ENCODE data around the gene FBLN1.

The FBLN1 gene

DNA sequence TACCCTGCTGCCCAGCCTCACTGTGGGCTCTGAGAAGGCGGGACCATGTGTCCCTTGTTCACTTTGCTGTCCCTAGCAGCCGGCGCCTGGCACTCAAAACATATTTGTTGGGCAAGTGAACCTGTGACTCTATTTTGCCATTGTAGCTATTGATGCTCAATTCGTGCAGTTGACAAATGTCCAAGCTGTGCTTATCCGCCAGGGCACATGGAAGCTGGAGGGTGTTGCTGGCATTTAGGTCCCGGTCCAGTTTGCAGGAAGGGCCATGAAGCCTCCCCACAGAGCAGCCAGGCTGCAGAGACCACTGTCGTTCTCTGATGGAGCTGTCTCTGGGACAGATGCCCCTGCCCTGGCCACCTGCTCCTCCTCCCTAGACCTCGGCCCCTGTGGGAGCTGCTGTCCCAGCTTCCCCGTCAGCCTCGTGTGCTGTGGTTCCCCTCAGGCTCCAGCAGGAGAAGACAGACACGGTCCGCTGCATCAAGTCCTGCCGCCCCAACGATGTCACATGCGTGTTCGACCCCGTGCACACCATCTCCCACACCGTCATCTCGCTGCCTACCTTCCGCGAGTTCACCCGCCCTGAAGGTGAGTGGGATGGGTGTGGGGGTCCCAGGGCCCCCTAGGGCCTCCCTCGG is 71.5 kb downstream of the FBLN1 start:
- ATAC-seq: no peak

DNA sequence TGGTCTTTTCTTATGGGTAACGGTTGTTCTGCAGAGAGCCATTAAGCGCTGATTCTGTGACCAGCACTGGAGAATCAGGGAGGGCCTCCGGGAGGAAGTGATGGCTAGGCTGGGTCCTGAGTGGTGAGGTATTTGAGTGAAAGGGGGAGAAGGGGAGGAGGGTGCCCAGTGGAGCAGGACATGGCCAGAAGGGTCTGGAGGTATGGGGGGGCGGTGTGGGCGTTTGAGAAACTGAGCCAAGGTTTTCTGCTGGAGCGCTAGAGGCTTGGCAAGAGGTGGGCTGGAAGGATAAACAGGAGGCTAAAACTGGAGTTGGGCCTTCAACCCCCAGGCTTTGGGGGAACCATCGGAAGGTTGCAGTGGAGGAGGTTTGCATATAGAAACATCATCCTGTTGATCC is 72.5 kb downstream of the FBLN1 start:
- ATAC-seq: no peak

DNA sequence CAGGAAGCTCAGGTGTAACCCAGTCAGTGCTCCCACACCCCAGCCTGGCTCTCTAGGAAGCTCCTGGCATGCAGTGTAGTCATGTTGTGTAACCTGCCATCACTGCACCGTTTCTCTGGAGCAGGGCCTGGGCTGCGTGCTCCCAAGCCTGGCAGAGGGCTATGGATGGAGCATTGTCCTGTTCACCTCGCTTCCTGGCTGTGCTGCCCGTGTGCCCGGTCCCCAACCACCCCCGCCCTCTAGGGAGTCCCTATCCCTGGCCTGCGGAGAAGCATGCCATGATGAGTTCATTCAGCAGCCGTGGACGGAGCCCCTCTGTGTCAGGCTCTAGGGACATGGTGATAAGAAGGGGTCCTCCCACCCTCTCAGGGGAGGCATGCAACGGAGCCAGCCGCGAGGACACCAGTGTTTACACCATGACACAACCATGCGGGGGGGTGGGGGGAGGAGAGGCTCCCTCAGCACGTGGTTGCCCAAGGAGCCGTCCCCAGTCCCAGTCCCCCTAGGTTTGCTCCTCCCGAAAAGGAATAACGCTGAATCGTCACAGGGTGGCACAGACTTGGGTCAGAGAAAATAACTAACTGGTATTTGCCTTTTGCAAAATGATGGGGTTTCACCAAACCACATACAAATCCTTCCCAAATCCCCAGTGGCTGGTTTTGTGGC is 73.1 kb downstream of the FBLN1 start:
- ATAC-seq: no peak

DNA sequence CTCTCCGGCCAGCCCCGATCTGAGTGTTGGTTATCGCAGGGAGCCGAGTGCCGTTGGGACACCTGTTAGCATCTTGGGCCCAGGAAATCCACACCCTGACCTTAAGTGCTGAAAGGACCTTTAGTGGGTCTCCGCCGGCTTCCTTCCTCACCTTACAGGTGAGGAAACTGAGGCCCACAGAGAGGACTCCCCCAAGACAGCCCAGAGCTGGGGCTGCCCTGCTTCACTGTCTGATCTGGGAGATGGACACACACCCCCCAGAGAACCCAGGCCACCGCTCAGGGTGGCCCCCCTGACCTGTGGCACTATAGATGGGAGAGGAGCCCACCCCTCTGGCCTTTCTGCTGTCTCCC is 73.6 kb downstream of the FBLN1 start:
- no peak for ATAC-seq

DNA sequence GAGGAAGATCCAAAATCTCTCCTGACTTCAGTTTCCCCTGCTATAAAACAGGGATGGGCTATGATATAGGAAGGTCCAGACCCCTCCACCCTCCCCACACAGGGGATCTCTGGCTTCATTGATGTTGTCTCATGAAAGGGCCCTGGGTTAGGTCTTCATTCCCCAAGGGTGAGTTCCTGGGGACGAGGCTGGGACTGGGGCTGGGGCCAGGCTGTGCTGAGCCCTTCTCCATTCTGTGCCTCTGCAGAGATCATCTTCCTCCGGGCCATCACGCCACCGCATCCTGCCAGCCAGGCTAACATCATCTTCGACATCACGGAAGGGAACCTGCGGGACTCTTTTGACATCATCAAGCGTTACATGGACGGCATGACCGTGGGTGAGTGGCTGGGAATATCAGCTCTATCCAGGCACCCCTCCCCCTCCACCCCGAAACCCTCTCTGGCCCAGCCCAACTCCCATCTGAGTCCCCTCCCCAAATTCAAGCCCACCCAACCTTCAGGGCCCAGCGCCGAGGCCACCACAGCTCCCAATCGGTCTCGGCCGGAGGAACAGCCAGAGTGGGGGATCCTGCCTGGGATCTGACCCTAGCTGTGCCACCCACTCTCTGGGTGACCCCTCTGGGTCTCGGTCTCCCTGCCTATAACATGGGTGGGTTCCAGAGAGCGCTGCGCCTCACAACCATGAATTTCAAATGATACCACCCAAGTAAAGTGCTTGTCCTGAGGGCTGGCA is 74.2 kb downstream of the FBLN1 start:
- ATAC-seq: no peak

DNA sequence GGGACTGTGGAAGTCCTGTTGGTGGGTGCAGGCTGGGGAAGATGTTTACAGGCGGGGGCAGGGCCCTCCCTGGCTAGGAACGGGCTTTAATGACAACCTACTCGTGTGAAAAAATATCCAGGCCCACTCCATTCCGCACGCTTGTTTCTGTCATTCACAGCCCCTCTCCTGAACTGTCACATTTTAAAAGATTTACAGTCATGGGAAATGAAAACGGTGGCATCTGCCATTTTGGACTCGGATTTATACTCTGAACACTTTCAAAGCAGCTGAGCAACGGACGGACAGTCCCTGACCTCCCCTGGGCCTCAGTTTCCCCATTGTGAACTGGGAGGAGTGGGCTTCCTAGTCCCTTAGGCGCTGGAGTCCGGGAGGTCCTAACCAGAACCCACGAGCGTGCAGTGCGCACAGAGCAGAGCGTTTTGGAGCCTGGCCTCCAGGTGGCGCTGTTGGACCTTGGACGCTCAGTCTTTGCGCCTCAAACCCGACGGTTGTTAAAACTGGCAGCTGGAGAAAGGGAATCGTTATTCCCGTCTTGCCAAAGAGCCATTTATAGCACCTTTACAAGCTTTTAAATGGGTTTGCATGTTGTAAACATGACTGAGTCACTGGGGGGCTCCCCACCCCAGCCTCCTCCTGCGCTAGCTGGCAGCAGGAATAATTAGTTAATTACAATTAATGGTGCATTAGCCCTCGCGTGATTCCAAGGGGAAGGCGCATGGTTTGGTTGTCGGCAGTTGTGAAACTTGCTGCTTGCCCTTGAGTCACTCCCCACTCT is 75.3 kb downstream of the FBLN1 start:
- peak in 1 of 2 donors; percentile 70 for ATAC-seq

DNA sequence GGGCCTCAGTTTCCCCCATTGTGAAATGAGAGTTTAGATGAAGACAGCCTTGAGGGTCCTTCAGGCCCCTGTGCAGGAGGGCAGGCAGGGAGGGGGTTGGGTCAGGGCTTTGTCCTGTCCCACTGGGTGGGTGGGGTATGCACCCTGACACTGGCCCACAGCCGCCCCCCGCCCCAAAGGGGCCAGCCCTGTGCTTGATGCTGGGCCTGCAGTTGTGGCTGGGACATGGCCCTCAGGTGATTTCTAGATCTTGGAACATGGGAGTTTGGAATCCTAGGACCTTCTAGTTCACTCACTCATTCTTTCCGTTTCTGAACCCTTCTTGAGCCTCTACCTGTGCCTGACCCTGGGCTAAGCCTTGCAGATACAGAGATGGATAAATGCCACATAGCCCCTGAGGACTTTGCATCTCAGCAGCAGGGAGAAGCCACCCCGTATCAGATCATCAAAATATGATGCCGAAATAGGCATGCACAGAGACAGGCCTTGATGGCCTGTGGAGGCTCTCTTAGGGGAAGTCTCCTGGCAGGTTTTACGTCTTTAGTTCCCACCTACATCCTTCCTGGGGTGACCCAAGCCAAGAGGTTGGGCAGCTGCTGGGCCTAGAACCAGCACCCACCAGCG is 76.0 kb downstream of the FBLN1 start:
- no peak for ATAC-seq

DNA sequence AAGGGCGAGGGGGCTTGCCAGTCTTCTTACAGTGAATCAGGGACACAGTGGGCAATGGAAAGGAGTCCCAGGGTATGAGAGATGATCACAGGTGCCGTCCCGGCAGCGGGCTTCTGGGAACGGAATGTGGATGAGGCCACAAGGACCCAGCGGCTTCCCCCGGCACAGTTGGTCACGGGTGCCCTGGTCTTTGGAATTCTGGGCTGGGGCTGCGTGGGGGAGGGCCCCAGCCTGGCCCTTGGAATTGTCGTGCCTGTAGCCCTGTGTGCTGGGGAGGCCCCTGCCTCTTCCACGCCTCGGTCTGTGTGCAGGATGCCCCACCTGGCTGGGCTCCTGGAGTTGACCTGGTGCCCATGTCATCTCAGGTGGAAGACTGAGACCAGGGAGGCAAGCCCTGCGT is 76.6 kb downstream of the FBLN1 start:
- ATAC-seq: no peak

DNA sequence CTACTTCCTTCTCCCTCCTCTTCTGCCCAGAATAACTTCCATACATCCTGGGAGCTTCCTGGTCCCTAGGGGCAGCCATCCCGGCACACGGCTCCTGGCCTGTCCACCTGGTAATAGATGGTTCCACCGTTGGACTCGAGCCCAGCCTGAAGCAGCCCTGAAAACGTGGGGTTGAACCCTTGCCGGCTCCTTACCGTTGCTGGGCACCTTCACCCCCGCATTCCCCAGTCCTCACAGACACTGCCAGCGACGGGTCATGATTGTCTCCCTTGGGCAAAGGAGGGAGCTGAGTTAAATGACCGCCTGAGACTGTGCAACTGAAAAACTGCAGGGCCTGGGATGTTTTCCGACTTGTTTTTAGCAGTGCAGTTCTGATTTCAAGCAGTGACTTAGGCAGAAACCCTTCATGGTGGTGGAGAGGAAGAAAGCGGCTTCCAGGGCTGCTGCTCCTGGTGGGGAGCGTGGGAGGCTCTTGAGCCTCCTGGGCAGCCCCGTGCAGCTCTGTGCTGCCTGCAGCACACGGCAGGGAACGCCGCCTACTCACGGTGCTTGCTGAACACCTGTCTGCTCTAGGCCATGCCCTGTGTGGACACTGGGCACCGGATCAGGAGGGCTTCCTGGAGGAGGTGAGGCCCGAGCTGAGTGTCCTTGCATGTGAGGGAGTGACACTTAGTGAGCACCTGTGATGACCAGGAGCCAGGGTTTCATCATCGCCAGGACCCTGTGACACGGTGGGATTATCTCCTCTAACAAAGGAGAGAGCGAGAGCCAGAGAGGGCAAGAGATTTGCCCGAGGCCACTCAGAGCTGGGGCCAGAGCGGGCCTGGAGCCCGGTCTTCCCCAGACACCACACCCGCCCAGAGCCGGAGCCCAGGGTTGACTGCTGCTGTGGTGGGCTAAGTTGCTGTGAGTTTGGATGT is 77.4 kb downstream of the FBLN1 start:
- no peak for ATAC-seq

DNA sequence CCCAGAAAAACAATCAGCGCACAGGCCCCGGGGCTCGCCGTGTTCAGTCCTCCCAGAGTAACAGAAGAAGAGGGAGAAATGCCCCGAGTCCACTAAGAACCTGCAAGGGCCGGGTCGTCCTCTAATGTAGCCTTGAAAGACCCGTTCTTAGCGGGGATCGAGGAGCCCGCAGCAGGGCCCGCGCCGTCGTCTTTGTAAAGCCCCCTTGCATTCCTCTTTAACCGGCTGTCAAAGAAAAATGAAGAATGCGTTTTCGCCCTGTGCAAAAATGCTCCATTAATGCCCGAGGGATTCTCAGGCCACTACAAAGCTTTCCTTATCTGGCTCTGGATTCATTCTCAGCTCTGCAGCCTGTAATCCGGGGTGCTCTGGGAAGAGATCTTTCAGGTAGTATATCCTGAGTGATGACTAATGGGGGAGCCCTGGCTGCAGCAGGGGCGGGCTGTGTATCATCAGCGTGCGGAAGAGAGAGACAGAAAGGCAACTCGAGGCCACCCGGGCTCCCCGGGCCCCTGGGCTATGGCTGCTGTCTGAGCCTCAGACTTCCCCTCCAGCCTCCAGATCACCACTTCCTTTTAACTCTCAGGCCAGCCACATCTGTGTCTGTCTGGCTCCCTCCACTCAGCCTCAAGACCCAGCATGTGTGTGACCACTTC is 78.2 kb downstream of the FBLN1 start:
- no peak for ATAC-seq

DNA sequence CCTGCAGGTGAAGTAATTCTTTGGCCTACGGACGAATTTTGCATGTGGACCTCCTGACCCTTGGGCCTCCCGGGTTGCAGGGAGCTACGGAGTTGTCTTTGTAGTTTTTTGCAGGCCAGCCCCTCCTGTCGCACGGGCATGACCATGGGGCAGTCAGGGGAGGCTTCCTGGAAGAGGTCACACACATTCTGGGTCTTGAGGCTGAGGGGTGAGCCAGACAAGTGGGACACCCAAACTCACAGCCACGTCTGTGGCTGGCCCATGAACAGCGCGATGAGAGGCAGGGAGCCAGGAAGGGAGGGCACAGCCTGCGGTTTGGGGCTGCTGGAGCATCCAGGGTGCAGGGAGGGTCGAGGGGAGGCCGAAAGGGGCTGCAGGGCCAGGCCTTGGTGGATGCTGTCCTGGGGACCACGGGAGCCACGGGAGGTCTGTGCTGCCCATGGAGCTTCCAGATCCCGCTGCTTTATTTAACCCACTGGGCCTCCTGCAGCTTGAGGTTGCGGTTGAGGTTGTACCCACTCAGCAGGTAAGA is 78.9 kb downstream of the FBLN1 start:
- ATAC-seq: no peak

DNA sequence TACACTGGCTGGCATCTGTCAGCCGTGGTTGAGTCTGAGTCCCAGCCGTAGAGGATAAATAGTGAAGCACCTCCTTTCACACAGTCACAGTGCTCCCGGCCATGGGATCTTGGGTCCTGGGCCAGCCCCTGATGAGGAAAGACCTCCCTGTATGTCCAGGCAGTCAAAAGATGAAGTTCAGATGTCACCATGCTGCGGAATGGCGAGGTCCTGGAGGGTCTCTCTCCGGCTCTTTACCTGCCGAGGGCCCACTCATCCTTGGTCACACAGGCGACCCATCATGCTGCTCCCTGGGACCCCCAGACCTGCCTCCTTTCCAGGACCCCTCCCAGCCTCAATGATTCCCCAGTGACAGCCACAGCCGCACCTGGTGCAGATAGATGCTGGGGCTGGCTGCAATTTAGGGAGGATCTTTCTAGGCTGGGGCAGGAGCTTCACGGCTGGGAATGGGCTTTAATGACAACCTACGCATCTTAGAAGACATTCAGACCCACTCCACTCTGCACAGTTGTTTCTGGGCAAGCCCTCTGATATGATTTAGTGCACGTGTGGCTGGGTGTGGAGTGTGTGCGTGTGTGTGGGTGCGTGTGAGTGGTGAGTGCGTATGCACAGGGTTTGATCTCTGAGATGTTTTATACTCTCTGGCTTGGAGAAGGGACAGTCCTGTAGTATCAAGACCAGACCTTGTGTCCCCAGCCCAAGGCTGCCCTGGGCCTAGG is 79.7 kb downstream of the FBLN1 start:
- no peak for ATAC-seq

DNA sequence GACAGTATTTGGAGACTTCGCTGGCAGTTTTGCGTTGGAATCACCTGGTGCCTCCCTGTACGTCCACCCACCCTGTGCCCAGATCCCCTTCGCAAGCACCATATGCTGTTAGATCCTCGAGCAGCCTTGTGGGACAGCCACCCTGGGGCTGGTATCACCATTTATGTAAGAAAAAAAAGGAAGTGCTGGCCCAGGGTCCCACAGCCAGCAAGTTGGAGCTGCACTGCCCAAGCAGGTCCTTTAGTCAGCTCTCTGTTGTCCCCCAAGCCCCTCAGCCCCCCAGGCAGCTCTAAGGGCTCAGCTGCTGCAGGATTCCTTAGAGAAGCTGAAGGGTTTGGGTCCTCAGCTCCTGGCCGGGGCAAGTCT is 80.3 kb downstream of the FBLN1 start:
- no peak for ATAC-seq

DNA sequence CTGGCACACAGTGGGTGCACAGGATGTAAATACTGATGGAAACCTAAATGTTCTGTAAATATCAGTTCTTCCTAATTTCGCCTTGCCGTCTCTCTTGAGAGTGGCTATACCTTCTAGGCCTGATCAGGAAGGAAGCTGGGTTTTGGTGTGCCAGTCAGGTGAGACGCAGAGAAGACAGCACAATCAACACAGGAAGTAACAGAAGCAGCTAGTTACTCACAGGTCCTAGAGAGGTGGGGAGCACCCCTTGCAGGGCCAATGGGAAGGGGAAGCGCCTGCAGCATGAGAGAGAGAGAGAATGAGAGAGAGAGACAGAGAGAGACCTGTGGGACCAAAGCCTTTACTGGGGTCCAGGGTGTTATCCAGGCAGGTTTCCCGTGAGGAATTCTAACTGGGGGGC is 80.8 kb downstream of the FBLN1 start:
- no peak for ATAC-seq

DNA sequence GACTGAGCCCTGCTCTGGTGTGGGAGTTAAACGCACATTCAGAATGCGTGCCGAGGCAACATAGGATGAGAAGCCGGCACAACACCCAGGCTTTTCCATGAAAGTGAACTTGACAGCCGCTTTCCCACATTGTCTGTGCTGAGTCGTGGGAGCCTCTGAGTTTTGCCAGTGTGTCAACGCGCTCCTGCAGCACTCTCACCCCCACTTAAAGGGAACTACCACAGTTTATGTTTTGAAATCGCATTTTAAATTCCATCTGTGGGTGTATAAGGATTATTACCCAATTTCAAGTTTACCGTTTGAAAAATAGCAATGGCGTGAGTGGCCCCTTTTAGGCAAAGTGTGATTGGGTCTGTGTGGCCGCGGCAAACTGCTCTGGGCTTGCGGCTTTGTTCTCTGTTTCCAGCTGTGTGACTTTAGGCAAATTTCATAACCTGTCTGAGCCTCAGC is 81.5 kb downstream of the FBLN1 start:
- ATAC-seq: no peak

DNA sequence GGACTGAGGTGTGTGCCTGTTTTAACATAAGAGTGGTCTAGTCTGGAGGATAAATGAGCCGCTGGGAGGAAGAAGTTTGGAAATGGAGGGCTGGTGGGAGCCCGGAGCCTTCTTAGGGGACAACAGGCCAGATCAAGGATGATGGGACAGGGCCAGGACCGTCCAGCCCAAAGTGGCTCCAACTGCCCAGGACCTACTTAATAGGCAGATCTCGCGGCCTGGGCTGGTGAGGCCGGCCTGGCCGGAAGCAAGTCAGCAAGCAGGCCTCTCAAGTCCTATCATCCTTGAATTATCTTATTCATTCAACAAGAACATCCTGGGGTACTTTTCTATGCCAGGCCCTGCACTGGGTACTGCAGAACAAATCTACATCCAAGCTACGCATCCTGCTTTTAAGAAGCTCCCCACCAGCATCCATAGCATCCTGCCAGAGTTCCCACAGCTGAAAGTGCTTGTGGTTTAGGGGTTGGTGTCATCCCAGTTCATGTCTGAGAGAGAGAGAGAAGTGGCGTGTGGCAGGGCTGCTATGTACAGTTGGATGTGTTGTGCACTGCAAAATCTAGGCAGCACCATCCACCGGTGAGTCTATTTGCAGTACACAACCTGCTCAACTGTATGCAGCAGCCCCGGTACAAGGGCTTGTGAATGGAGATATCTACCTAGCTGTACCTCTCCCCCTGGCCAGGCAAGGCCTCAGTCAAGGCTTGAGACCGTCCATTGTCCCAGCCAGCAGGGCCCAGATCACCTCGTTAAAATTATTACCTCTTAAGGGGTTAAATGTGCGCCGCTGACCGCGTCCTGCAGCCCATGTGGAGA is 82.1 kb downstream of the FBLN1 start:
- no peak for ATAC-seq

DNA sequence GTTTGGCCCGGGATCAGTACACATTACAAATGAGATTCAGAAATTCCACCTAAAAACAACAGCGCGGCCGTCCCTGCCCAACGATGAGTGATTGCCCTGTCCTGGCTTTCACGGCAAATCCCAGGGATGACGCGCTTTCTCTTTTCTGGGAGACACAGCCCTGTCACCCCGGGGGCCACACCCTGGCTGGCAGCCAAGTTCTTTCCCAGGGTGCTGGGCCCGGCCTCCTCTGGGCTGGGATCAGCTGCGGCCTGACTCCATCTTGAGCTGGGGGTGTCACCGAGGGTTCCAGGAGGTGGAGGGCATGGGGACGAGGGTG is 82.7 kb downstream of the FBLN1 start:
- no peak for ATAC-seq

DNA sequence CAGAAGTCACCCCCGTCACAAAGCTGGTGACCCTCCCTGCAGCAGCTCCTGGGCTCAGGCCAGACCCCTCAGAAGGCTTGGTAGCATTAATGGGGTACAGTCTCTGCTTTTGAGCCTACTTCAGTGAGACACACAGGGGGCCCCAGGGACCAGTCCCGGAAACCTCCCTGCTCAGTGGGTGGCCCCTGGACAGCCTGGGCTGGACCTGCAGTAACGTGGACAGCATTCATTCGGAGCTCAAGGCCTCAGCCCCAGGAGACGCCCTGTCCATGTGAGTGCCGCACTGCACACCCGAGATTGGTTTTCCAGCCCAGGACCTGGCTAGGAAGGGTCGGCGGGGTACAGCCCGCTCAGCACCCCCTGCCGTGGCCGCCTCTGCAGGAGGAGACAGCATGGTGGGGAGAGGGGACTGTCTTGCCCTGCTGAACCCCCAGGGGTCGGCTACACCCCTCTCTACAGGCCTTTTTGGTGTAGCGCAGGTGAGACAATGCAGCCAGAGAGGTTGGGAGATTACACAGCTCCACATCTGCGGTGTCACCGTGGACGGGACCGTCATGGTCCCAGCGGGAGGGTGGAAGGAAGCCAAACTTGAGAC is 83.4 kb downstream of the FBLN1 start:
- no peak for ATAC-seq

All from activated CD4-positive, CD25-positive, alpha-beta regulatory T cell treated with anti-CD3 and anti-CD28 coated beads, Interleukin-2, amount 50 U/mL, for 24 hours (primary cell).